ENCODE measurements around the gene CFAP299.
"Not testable (repeated sequence)": the region's sequence is repeated elsewhere in the genome, so short reads cannot be mapped to it uniquely, and the experiment has no call there.

The CFAP299 gene

DNA sequence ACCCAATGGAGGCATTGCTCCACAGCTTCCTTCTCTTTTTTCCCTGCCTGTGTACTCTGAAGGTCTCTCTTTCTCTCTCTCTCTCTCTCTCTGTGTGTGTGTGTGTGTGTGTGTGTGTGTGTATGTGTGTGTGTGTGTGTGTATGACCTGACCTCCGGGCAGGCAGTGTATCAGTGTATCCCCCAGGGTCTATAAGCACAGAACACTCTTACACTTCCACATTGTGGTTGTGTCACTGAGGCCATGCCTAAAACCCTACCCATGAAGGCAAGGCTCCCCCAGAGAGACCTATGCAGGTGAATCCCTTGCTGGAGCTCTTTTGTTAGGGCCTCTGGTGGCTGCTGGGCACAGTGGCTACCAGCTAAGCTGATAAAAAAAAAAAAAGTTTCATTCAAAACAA is 394.6 kb downstream of the CFAP299 start:
- DNase-seq (ENCODE audit: low read depth) = no peak

DNA sequence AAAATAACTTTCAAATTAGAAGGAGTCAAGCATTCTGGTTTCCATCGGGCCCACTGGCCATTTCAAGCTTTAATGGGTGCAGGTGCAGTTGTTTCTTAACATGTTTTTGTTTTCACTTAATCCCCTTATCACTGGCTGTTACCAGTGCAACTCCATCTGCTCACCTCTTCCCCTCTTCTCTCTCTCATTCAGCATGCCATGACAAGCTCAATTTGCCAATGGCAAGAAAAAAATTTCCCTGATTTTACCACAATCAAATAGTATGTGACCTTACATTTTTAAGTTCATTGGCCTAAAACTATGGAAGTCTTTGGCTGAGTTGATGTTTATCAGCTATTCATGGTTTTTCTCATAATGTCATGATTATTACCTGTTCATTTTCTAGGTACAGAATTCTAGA is 395.9 kb downstream of the CFAP299 start:
- no peak for DNase-seq (ENCODE audit: low read depth)

DNA sequence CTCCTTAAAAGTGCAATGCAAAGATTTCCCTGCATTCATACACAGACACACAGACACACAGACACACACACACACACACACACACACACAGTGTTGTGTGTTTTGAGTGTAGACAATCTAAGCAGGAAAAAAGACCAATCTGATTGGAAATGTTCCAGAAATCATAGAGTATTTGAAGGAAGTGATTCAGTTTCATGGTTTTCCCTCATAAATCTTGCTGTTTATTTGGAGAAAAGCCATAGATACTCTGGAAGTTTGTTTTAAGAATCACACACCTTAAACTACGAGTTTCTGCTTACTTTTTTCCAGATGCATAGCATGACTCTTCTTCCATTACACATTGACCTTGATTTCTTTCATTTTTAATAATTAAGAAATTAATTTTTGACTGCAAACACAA is 396.5 kb downstream of the CFAP299 start:
- DNase-seq (ENCODE audit: low read depth) = no peak

DNA sequence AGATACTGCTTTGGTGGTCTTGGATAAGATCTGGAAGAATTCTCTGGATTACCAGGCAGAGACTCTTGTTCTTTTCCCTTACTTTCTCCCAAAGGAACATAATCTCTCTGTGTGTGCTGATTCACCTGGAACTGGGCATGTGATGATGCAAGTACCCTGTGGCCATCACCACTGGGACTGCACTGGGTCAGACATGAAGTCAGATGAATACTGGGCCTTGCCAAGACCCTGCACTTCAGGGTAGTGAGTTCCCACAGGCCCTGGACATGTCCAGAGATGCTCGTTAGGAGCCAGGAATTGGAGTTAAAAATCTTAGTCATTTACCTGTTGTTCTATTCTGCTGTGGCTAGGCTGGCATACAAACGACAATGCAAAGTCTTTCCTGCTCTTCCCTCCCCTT is 404.8 kb downstream of the CFAP299 start:
- no peak for DNase-seq (ENCODE audit: low read depth)

DNA sequence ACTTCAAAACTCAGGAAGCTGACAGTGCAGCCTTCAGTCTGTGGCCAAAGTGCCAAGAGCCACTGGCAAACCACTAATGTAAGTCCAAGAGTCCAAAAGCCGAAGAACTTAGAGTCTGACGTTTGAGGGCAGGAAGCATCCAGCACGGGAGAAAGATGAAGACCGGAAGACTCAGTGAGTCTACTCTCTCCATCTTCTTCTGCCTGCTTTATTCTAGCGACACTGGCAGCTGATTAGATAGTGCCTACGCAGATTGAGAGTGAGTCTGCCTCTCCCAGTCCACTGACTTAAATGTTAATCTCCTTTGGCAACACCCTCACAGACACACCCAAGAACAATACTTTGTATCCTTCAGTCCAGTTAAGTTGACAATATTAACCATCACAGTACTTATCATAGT is 414.0 kb downstream of the CFAP299 start:
- not testable (repeated sequence) for DNase-seq (ENCODE audit: low read depth)

DNA sequence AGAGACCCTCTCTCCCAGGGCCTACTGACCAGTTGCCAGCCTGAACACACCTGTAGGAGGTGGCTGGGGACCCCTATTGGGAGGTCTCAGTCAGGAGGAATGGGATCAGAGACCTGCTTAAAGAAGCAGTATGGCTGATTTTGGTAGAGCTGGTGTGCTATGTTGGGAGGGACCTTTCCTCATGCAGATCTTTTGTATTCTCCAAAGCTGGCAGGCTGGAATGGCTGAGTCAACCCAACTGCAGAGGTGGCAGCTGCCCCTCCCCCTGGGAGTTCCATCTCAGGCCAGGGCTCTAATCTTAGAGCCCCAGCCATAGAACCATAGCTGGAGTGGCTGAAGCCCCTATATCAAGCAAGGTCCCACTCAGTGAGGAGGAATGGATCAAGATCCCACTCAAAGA is 415.7 kb downstream of the CFAP299 start:
- no peak for DNase-seq (ENCODE audit: low read depth)

DNA sequence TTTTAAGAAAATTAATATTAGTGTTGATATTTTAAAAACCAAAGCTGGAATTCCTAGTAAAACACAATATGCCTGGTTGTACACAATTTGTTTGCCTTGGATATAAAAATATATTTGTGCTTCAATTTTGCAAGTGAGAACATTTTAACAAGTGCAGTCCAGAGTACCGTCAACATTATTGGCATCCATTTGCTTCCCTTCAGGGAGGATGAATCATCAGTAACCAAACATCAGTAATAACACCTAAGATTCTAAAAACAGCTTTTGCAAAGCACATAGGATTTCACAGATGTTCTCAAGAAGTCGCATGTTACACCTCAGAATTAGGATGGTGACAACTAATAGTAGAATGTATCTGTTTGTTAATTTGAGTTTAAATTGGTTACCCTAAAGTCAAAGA is 432.4 kb downstream of the CFAP299 start:
- no peak for DNase-seq (ENCODE audit: low read depth)

DNA sequence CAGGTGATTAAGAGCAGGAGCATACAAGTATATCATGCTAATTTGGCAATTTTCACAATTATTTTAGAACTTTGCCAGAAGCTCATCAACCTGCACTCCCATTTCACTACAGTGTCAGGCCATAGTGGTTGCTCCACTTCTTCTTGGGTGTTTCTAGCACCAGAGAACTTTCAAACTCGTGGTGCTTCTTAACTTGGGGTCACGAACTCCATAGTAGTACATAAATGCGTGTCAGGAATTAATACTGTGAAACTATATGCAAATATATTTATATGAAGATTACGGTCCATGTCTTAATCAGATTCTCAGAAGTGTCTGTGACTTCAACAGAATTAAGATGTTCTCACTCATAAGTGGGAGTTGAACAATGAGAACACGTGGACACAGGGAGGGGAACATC is 440.6 kb downstream of the CFAP299 start:
- no peak for DNase-seq (ENCODE audit: low read depth)

DNA sequence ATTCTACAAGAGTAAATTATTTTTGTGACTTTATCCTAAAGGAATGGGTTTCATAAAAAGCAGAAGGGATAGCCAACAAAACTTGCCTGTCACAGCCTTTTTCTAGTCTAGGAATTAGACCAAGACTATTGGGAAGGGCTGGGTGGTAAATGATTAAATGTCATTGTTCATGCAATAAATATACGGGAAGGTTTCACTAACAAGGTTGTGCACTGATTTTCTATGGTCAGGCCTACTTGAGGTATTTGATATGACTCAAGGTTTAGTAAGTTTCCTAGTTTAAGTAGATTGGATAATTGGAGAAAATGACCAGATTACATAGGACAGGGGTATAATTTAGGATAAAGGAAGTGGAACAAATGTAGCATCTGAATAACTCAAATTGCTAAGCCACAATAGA is 445.9 kb downstream of the CFAP299 start:
- no peak for DNase-seq (ENCODE audit: low read depth)

DNA sequence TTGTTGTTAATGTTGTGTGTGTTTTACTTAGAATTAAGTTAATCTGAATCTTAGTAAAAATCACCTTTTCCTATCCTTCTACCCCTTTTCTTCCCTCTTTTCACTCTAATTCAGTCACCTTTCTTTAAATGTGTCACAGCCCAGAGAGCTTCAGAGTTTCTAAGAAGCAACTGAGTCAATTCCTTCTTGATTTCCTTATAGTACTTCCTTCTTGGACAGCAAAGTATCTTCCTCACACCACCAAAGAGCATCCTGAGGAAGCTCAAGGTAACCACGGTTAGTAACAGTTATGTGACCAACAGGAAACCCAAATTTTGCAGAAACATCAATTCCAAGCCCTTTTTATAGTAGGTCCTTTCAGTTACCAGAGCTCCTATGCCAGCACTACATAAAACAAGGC is 451.8 kb downstream of the CFAP299 start:
- DNase-seq (ENCODE audit: low read depth) = no peak

DNA sequence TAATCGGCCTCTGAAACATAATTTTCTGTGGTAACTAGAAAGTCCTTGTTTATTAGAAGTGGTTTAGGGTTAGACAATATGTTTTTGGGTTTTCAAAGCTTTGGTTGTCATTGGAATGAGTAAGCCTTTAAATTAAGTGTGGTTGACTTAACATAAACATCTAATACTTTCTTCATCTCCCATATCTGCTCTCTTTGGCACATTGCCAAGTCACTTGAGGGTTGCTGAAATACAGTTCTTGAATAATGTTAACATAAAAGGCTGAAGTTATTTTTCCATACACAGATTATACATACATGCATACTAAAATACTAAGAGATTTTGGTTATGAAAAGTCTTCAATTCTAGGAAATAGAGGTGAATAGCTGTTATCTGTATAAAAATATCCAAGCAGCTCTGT is 453.3 kb downstream of the CFAP299 start:
- no peak for DNase-seq (ENCODE audit: low read depth)

DNA sequence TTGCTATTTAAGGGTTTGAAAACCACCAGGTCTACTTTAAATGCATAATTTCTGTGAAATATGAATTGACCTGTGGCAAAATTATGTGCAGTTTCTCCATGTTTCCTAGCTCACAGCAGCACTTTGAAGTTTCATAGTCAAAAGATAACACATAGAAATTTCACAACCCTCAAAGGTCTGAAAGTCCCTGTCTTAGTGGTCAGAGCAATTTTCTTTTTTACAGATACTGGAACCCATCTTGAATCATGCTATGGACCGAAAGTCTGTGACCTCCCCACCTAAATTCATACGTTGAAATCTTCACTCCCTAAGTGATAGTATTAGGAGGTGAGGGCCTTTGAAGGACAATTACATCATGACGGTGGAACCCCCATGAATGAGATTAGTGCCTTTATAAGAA is 454.6 kb downstream of the CFAP299 start:
- no peak for DNase-seq (ENCODE audit: low read depth)

DNA sequence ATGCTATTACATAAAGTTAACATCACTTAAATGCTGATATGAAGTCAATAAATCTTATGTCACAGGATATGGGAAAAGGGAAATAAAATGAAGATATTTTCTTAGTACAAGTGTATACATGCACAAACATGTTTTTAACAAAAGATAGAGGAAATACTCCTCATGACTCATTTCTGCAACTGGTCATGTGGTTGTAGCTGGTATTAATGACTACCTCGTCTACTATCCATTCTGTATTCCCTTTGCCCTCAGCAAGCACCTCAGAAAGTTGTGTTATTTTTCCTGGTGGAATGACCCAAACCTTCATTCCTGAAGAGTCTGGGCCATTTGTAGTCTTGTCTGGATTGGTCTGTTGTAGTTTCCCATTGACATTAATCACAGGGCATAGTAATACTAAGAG is 458.1 kb downstream of the CFAP299 start:
- DNase-seq (ENCODE audit: low read depth) = not testable (repeated sequence)

DNA sequence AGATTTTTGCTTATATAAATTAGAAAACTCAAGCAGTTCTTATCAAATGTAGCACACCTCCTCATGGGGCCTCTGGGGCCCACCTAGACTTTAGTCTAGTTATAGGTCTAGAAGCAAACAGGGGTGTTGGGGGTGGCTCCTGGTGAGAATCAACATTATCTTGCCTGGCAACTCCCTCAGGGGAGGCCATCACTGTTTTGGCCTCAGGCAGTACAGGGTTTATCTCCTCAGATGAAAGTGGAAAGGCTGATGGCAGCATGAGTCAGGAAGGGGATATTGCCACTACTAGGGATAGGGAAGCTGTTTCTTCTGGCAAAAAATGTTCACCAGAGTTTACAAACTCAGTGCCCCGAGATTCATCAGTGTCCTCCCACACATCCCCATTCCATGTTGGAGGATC is 462.6 kb downstream of the CFAP299 start:
- DNase-seq (ENCODE audit: low read depth) = no peak

DNA sequence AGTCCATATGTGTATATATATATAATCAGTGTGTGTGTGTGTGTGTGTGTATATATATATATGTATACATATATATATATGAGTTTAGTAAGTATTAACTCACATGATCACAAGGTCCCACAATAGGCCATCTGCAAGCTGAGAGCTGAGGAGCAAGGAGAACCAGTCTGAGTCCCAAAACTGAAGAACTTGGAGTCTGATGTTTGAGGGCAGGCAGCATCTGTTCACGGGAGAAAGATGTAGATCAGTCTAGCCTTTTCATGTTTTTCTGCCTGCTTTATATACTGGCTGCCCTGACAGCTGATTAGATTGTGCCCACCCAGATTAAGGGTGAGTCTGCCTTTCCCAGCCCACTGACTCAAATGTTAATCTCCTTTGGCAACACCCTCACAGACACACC is 465.2 kb downstream of the CFAP299 start:
- not testable (repeated sequence) for DNase-seq (ENCODE audit: low read depth)

DNA sequence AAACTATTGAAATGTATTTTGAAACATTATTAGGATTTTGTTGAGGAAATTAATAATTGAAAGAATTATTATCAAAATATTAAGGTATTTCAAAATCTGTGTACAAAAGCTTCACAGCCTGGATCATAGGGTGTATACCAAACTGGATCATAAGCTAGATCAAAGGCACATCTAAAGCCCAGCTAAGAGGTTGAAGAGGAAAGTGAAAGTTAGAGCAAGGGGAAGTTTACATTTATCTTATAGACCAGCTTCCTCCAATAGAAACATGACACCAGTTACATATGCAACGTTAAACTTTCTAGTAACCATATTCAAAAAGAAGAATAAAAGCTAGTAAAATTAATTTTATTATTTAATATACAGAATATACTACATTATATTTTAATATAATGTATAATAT is 467.8 kb downstream of the CFAP299 start:
- DNase-seq (ENCODE audit: low read depth) = no peak

DNA sequence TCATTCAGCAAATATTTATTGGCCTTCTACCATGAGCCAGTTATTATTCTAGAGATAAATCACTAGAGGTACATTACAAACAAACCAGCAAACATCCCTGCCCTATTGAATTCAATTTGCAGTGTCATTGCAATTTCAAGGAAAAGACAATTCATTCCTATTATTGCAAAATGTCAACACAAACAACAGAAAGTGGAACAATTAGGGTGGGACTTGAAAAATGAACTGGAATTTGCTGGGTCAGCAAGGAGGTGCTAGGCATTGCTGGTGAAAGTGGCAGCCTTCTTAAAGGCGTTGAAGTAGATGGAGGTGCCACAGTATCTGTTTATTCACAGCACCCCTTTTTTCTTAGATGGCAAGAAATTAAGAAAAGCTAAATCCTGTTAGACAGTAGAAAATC is 470.9 kb downstream of the CFAP299 start:
- no peak for DNase-seq (ENCODE audit: low read depth)

DNA sequence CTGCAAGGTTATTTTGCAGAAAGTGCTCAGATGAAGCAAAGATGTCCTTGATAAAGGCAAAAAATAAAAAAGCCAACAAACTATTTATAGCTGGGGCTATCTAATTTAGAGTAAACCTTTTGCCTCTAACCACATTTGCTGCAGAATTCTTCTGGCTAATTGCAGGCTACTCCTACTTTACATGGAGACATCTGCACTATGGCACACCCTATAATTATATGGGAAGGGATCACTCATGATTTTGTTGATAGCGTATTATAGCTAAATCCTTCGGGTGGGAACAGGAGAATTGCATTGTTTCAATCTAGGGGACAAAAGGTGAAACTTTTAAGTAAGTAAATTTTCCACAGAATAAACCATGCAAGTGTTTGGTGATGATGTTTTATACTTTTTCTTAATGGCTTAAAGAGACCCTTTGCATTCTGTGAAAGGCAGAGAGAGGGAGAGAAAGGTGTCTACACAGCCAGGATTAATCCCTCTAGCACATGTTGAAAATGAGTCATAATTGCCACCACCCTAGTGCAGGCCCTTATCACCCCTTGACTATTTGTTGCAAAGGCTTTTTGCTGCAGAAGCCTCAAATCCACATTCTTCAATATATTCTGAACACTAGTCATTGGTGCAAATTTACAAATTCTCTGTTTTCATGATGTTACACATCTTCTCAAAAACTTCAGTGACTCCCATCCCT is 473.7 kb downstream of the CFAP299 start:
- no peak for DNase-seq (ENCODE audit: low read depth)

DNA sequence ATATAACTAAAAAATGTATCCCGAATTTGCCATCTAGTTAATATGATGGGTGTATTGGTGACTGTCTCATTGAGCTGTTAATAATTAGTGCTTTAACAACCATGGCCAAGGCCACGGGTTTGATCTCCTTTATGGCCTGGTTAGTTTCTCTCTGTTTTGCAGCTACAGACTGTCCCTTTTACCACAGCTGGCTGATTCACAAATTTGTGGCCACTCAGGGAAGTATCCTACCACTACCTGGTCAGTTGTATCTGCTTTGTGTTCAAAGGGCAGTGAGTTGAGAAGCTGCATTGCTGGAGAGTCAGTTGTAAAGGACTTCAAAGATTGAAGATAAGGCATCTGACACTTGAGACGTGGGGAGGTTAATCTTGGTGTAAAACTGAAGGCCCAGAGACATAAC is 475.9 kb downstream of the CFAP299 start:
- no peak for DNase-seq (ENCODE audit: low read depth)

DNA sequence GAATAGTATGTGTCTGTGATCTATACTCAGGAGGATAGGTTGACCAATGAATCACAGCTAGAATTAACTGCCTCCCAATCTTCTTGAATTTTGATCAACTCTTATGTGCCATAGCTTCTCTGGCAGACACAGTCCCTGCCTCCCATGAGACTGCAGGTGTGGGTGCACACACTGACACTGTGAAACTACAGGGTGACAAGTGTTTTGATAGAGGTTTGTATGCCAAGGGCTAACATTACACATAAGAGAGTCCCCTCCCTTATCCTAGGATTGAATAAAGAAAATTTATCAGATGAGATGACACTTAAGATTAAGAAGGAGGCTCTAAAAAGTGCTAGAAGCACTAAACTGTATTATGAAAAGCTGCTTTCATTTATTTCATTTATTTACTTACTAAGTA is 476.6 kb downstream of the CFAP299 start:
- DNase-seq (ENCODE audit: low read depth) = no peak

DNA sequence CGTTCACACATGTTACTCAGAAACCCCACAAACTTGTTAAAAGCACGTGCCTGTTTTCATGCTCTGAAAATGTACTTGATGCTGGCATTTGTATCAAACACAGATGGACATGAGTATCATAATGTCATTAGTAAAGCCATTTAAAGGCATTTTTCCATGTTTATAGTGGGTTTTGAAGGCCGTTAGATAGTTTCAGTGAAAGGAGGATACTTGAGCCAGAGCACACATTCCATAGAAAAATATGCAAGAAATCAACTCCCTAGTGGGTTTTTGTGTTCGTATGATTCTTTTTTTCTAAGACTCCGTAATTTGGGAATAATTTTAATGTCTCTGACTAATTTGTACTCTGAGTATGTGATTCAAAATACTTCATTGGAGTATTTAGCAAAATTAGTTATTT is 478.7 kb downstream of the CFAP299 start:
- no peak for DNase-seq (ENCODE audit: low read depth)

DNA sequence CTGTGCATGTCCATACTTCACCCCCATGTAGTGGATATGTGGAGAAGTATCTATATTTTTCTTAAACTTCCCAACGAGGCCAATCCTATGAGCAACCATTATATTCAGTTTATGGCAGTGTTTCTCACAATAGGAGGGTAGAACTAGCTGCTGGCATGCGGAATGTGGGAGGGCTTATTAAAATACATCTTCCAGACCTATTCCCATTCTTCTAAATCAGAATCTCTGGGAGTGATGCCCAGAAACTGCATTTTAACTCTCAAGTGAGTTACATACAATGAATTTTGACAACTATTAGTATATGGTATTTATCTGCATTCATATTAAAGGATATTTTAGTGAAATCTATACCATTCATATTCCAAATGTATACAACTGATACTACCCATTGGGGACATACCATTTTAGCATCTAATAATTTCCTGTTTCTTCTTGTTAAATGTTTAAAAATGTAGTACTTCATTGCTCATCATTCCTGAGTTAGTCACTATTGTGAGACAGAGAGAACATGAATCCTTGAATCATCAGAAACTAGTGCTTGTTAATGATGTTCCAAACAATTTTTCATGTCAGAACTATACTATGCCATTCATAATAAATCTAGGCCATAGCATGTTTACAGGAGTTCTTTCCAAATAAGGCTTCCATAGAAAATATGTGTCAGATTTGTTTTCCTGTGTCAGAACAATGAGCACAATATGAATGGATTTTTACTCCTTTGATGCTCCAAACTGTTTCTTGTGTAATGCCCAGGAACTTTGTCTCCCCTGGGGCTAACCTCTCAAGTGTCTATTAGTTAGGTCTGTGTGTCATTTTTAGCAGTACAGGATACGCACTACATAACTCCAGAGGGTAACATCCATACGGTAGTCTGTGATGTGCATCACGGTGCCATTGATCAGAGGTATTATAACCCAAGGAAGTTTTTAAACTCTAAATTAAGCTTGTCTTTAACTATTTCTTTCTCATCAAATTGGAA is 496.1 kb downstream of the CFAP299 start:
- no peak for DNase-seq (ENCODE audit: low read depth)

DNA sequence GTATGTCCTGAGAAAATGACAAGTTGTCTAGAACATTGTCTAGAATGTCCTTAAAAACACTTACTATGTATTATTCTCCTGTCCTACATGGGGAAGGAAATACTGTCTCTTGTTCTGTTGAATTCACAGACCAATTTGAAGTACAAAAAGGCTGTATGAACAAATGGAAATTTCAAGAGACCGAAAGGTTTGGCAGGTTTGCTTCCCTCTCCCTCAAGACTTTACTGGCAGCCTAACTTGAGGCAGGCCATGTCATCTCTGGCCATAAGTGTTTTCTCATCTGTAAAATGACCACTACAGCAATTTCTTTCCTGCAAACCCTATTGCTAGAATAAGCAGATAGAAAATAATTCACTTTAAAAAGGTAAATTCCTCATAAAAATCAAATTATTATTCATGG is 503.8 kb downstream of the CFAP299 start:
- DNase-seq (ENCODE audit: low read depth) = no peak

DNA sequence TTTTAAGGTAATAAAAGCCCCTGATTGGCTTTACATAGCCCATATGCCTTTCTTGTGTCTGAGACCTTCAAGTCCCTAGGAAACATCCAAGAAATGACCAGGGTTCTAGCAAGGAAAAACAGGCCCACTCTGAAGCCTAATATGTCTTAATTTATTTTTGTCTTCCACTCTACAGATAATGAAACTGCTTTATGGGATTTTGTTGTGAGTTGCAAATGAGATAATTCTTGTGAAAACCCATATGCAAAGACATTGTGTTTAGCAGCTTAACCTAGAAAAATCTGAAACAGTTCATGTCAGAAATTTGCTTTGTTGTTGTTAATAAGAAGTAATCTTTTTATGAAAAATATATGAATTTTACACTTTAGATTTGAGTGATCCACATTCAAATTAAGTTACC is 504.3 kb downstream of the CFAP299 start:
- no peak for DNase-seq (ENCODE audit: low read depth)
